GM18505 (cell line): ENCODE results near the gene VDAC1.
"Not testable (repeated sequence)": the region's sequence is repeated elsewhere in the genome, so short reads cannot be mapped to it uniquely, and the experiment has no call there.

Experiments used
- ATAC-seq: cut with Tn5 transposase; IDR thresholded peaks from one replicate; pipeline ENCODE4 v1.9.1; 2021; ENCODE audit not compliant: unreplicated experiment
- POLR2A ChIP-seq: IDR thresholded peaks from 4 replicates; pipeline ENCODE4 v1.6.1; 2011; ENCODE audit warnings: borderline replicate concordance; ENCODE audit not compliant: insufficient read depth, insufficient read length; ENCODE audit errors: extremely low read depth

VDAC1 gene

GRCh38 chr5:133962131-133962530 is 42.6 kb downstream of the VDAC1 start:
- no peak for ATAC-seq
- TF ChIP-seq POLR2A: no peak

GRCh38 chr5:133959643-133960042 is 45.1 kb downstream of the VDAC1 start:
- no peak for TF ChIP-seq POLR2A
- no peak for ATAC-seq

DNA sequence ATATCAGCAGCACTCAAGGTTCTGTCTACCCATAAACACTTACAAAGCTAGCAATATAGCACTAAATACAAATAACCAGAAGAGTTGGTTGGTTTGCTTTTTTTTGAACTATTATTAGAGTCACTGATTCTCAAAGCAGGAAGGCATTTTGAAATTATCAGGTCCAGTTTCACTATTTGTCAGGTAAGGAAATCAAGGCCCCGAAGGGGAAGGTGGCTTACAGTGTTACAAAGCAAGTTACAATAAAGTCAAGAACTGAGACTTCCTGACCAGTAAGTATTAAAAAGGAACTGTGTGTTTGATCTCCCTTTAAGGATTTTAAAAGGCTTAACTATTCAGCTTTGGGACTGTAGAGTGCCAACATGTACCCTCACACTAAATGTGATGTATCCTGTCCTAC is 47.2 kb downstream of the VDAC1 start:
- ATAC-seq: peak; percentile 61

GRCh38 chr5:133957080-133957479 is 47.7 kb downstream of the VDAC1 start:
- ATAC-seq: no peak
- TF ChIP-seq POLR2A: no peak

More for the DNA sequence above, 47.2 kb downstream of the VDAC1 start:
- peak; percentile 37 for TF ChIP-seq POLR2A

GRCh38 chr5:133956196-133956595 is 48.6 kb downstream of the VDAC1 start:
- ATAC-seq: not testable (repeated sequence)

DNA sequence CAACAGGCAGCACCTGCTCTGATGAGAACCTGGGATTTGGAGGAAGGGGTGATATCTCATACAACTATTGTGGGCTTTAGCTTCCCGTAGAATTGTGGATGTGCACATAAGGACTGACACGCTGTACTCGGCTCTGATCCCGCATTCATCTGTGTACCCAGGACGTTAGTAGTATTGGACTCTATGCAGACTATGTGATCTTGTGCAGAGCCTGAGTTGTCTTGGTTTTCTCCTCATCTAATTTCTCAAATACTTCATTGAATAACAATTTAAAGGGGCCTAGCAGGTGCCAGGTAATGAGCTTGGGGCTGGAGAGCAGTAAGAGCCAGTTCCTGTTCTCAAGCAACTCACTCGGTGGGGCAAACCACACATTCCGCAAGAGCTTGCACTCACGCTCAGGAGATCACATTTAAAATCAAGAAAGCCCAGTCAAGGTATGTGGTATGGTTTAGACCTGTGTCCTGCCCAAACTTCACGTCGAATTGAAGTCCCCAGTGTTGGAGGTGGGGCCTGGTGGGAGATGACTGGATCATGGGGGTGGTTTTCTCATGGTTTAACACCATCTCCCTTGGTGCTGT is 51.1 kb downstream of the VDAC1 start:
- TF ChIP-seq POLR2A: no peak
- no peak for ATAC-seq

- TF ChIP-seq POLR2A: no peak
- ATAC-seq: no peak
These were observed 51.8 kb downstream of the VDAC1 start for GRCh38 chr5:133952729-133953567.

GRCh38 chr5:133950821-133951612 is 53.8 kb downstream of the VDAC1 start:
- ATAC-seq: no peak
- TF ChIP-seq POLR2A: no peak

- no peak for ATAC-seq
- TF ChIP-seq POLR2A: no peak
These were observed 56.1 kb downstream of the VDAC1 start for GRCh38 chr5:133948721-133949120.

GRCh38 chr5:133947431-133947841 is 57.3 kb downstream of the VDAC1 start:
- no peak for ATAC-seq
- no peak for TF ChIP-seq POLR2A

DNA sequence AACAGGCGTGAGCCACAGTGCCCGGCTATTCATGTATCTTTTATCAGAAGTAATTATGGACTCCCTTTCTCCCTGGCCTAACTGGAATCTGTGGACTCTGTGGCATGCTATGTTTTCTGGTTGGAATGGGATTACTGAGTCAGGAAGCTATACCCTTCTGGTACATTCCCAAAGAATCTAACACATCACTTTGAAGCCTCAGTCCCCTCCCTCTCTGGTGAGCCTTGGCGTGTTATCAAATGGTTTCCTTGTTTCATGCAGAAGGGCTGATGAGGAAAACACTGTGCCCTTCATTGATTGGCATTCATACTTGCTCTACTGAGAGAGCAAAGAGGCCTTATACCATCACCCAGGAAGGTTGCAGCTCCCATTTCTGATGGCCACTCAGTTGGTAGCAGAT is 59.2 kb downstream of the VDAC1 start:
- no peak for ATAC-seq
- no peak for TF ChIP-seq POLR2A

GRCh38 chr5:133944263-133945185 is 60.3 kb downstream of the VDAC1 start:
- no peak for TF ChIP-seq POLR2A
- ATAC-seq: no peak

DNA sequence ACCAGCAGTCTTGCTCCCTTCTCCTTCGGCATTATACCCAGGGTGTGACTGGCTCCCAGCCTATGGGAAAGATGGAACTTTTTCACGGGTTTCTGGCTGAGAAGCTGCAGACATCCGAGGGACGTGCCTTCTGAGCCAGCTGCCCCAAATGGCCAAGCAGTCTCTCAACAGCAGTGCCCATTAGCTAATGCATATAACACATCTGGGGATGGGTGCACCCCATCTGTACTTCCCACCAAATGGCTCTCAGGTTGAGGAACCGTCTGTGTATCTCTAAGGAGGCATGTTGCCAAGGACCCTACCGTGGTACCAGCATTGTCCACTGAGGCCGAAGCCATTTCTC is 61.3 kb downstream of the VDAC1 start:
- TF ChIP-seq POLR2A: no peak
- ATAC-seq: no peak
